Glutamatergic neuron (in vitro differentiated cells): Measurements from ENCODE around the gene C2CD4C. TPM values are rescaled to one million over a fixed set of nuclear protein-coding genes. Genes with fewer than 3 reads are reported as not detected.
"Not testable (repeated sequence)": the region's sequence is repeated elsewhere in the genome, so short reads cannot be mapped to it uniquely, and the experiment has no call there.

ENCODE experiments used
- DNase-seq: peaks from one replicate; pipeline ENCODE4 v3.0.0; 2022
- H3K27ac Mint-ChIP-seq: one replicate; pipeline ENCODE4 v1.8.0; 2020; ENCODE audit warnings: mild to moderate bottlenecking, mixed read lengths, inconsistent platforms; ENCODE audit not compliant: unreplicated experiment
- H3K27me3 Mint-ChIP-seq: one replicate; pipeline ENCODE4 v1.8.0; 2020; ENCODE audit warnings: mild to moderate bottlenecking, moderate library complexity, mixed read lengths, inconsistent platforms; ENCODE audit not compliant: unreplicated experiment
- H3K36me3 Mint-ChIP-seq: one replicate; pipeline ENCODE4 v1.8.0; 2020; ENCODE audit warnings: mild to moderate bottlenecking, mixed read lengths, inconsistent platforms; ENCODE audit not compliant: unreplicated experiment
- H3K4me1 Mint-ChIP-seq: one replicate; pipeline ENCODE4 v1.8.0; 2020; ENCODE audit warnings: mild to moderate bottlenecking, low read depth, mixed read lengths, inconsistent platforms; ENCODE audit not compliant: unreplicated experiment
- H3K4me3 Mint-ChIP-seq: one replicate; pipeline ENCODE4 v1.8.0; 2020; ENCODE audit warnings: mild to moderate bottlenecking, mixed read lengths, inconsistent platforms; ENCODE audit not compliant: unreplicated experiment
- H3K9me3 Mint-ChIP-seq: one replicate; pipeline ENCODE4 v1.8.0; 2020; ENCODE audit warnings: mild to moderate bottlenecking, moderate library complexity, mixed read lengths, inconsistent platforms; ENCODE audit not compliant: unreplicated experiment
- total RNA-seq: library from RNA; stranded (reverse); fragmentation: NEBNext Ultra II Directional; extraction: Animal tissue kit (Norgen Biotek cat#: 25700); gene quantifications from one replicate; pipeline ENCODE4 v1.2.1, GENCODE V29; 2021; ENCODE audit not compliant: unreplicated experiment
- TF ChIP-seq, protein P1 (sequence below): fragments of 200-600 bp; sonication (generic); IDR thresholded peaks from one replicate; pipeline ENCODE4 v1.5.0; 2021; ENCODE audit not compliant: partially characterized antibody, unreplicated experiment

The C2CD4C gene
- total RNA-seq, 1 donor from 2014 or later: 9.6 TPM

DNA sequence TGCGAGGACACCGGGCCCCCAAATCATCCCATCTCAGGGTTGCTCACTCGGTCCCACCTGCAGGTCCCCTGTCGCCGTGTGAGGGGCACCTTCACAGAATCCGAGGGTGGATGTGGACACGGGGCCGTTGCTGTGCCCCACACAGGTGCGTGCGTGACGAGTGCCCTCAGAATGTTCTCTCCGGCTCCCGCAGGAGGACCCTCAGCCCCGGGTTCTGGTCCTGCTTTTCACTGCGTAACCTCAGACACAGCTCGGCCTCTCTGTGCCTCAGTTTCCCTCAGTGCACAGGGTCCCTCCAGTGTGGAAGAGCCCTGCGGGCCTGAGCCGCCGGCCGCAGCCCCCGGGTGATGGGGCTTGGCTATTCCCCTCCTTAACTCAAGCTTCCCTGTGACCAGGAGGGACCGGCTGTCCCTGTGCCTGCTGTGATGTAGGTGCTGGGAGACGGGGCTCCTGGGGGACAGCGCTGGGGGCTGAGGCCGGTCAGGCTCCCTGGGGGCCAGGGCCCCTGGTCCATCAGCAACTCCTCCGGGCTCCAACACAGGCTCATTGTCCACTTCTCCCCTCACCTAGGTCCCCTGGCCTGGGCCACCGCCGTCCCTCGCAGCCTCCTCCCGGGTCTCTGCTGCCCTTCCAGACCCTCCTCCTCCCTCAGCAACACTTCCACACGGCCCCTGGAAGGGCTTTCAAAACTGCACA lies 47.1 kb upstream of the C2CD4C start:
- peaks cover 16% of the 10 kb centered on the region for H3K27me3 Mint-ChIP-seq
- H3K27ac Mint-ChIP-seq: no peak overlapping the region
- H3K4me1 Mint-ChIP-seq: peaks cover 3% of the 10 kb centered on the region
- DNase-seq: no peak
- peaks cover 22% of the 10 kb centered on the region for H3K9me3 Mint-ChIP-seq
- peaks cover 38% of the 10 kb centered on the region for H3K36me3 Mint-ChIP-seq
- H3K4me3 Mint-ChIP-seq: peak overlapping the region; percentile 30
- TF ChIP-seq, protein P1, sequence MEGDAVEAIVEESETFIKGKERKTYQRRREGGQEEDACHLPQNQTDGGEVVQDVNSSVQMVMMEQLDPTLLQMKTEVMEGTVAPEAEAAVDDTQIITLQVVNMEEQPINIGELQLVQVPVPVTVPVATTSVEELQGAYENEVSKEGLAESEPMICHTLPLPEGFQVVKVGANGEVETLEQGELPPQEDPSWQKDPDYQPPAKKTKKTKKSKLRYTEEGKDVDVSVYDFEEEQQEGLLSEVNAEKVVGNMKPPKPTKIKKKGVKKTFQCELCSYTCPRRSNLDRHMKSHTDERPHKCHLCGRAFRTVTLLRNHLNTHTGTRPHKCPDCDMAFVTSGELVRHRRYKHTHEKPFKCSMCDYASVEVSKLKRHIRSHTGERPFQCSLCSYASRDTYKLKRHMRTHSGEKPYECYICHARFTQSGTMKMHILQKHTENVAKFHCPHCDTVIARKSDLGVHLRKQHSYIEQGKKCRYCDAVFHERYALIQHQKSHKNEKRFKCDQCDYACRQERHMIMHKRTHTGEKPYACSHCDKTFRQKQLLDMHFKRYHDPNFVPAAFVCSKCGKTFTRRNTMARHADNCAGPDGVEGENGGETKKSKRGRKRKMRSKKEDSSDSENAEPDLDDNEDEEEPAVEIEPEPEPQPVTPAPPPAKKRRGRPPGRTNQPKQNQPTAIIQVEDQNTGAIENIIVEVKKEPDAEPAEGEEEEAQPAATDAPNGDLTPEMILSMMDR: no peak

DNA sequence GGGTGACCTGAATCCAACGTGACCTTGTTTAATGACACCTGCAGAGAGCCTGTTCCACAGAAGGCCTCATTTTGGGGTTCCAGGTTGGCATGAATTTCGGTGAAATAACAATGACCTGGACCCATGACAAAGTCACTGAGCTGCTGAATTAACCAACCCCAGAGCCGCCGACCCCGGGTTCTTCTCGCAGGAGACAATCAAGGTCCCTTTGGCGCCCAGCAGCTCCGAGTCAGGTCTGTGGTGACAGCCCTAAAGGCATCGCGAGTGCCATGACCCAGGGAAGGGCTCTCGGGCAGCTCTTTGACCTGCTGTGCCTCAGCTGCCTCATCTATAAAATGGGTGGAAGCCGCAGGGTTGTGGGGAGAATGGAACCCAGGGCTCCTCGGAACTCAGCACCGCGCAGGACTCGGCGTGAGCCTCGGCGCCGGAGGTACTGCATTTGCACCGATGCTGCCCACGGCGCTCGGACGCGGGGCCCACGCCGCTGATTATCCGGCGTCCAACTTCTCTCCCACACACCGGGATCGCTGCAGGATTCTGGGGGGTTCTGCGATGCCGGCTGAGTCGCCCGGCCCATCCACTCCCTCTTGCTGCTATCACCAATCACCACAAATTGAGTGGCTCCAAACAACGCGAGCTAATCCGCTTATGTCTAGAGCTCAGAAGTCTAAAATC lies 46.2 kb upstream of the C2CD4C start:
- peaks cover 45% of the 10 kb centered on the region for H3K36me3 Mint-ChIP-seq

GRCh38 chr19:453606-454005 lies 44.7 kb upstream of the C2CD4C start:
- Mint-ChIP-seq H3K27me3 (peaks cover 12% of the 10 kb centered on the region), H3K36me3 (peaks cover 45% of the 10 kb centered on the region), H3K4me1 (peaks cover 3% of the 10 kb centered on the region), H3K4me3 (no peak overlapping the region), H3K9me3 (peaks cover 21% of the 10 kb centered on the region), H3K27ac (no peak overlapping the region)
- no peak for DNase-seq
- TF ChIP-seq, protein P1: no peak

More for the DNA sequence above, 46.2 kb upstream of the C2CD4C start:
- Mint-ChIP-seq H3K27me3 (peaks cover 16% of the 10 kb centered on the region), H3K9me3 (peaks cover 28% of the 10 kb centered on the region), H3K4me1 (peaks cover 3% of the 10 kb centered on the region), H3K4me3 (no peak overlapping the region), H3K27ac (no peak overlapping the region)
- TF ChIP-seq, protein P1: no peak
- DNase-seq: no peak

DNA sequence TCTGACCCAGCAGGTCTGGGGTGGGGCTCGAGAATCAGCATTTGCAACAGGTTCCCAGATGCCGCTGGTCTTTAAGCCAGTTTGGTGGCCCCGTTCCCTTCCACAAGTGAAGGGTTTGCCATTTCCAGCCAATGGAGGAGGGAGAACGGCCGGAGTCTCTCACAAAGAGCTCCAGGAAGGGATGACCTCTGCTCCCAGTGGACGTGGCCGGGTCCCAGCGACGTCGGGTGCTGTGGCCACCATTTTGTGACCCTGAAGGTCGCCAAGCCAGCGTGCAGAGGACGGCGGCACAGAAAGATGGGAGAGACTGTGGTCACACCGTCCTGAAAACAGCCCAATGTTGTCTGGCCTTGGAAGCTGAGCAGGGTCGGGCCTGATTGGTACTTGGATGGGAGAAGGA lies 43.9 kb upstream of the C2CD4C start:
- Mint-ChIP-seq H3K4me1 (peaks cover 7% of the 10 kb centered on the region), H3K36me3 (peaks cover 45% of the 10 kb centered on the region), H3K9me3 (peaks cover 21% of the 10 kb centered on the region)

GRCh38 chr19:450912-451481 lies 42.0 kb upstream of the C2CD4C start:
- H3K4me3 Mint-ChIP-seq, H3K4me1 Mint-ChIP-seq, DNase-seq, H3K27me3 Mint-ChIP-seq, H3K27ac Mint-ChIP-seq: not testable (repeated sequence)
- Mint-ChIP-seq H3K36me3 (peaks cover 35% of the 10 kb centered on the region), H3K9me3 (peaks cover 21% of the 10 kb centered on the region)

More for the DNA sequence above, 43.9 kb upstream of the C2CD4C start:
- Mint-ChIP-seq H3K4me3 (no peak overlapping the region), H3K27me3 (peaks cover 14% of the 10 kb centered on the region), H3K27ac (no peak overlapping the region)
- DNase-seq: no peak
- TF ChIP-seq, protein P1: no peak
